Measurements from ENCODE around the gene RAB26. TPM values are rescaled to one million over a fixed set of nuclear protein-coding genes. Genes with fewer than 3 reads are reported as not detected.
"Not testable (repeated sequence)": the region's sequence is repeated elsewhere in the genome, so short reads cannot be mapped to it uniquely, and the experiment has no call there.

Gene RAB26, protein sequence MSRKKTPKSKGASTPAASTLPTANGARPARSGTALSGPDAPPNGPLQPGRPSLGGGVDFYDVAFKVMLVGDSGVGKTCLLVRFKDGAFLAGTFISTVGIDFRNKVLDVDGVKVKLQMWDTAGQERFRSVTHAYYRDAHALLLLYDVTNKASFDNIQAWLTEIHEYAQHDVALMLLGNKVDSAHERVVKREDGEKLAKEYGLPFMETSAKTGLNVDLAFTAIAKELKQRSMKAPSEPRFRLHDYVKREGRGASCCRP
- 2.1 TPM for polyA plus RNA-seq (ENCODE audit: insufficient read length)
- long read RNA-seq, donor 1, partial matches to known transcripts: 0 of 3 reads
- long read RNA-seq, donor 1, other reads (novel, unspliced or antisense): 0 of 3 reads
- long read RNA-seq, donor 2, partial matches to known transcripts: 0 of 1 reads
- long read RNA-seq, donor 2, other reads (novel, unspliced or antisense): 0 of 1 reads
- long read RNA-seq, donor 3, partial matches to known transcripts: 0 of 1 reads
- long read RNA-seq, donor 3, other reads (novel, unspliced or antisense): 0 of 1 reads
- long read RNA-seq, donor 4: 0 reads
- long read RNA-seq, donor 5, partial matches to known transcripts: 0 of 3 reads
- long read RNA-seq, donor 5, other reads (novel, unspliced or antisense): 0 of 3 reads
- long read RNA-seq, donor 6, partial matches to known transcripts: 12 of 256 reads
- long read RNA-seq, donor 6, other reads (novel, unspliced or antisense): 243 of 256 reads
- long read RNA-seq, donor 7, partial matches to known transcripts: 0 of 4 reads
- long read RNA-seq, donor 7, other reads (novel, unspliced or antisense): 0 of 4 reads
- long read RNA-seq, donor 8, partial matches to known transcripts: 0 of 1 reads
- long read RNA-seq, donor 8, other reads (novel, unspliced or antisense): 0 of 1 reads

DNA sequence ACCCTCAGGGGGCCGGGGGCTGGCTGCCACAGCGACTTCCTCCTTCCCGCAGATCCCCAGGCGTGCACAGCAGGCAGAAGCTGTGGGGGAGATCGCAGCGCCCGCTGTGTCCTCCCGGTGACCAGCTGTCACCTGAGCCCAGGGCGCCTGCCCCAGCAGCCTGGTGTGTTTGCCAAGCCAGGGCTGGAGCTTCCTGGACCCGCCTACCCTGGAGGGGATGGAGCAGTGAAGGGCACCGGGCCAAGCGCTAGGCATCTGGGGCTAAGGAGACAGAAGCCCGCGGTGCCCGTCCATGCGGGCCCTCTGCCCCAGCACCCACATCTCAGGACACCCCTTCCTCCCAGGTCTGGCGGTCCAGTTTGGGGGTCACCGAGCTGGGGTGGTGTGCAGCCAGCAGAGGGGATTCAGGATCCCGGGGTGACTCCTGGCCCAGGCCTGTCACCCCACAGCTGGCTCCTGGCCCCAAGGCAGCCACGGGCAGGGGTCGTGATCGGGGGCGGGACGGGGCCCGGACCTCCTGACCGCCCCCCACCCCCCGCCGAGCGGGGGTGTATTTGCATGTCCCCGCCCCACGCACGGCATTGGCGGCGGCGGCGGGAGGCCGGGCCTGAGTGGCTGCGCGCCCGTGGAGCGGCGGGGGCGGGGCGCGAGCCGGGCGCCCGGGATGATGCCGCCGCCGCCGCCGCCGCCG, at the start of gene RAB26:
RAB26 (plus strand) TSS at position 645 of the 691 bp plus-strand sequence. CDS start 159 bp downstream, outside the sequence.
- DNase-seq: peak; percentile 56

- DNase-seq: not testable (repeated sequence)
Measured at GRCh38 chr16:2101581-2101980, 46.8 kb upstream of the RAB26 start.

DNA sequence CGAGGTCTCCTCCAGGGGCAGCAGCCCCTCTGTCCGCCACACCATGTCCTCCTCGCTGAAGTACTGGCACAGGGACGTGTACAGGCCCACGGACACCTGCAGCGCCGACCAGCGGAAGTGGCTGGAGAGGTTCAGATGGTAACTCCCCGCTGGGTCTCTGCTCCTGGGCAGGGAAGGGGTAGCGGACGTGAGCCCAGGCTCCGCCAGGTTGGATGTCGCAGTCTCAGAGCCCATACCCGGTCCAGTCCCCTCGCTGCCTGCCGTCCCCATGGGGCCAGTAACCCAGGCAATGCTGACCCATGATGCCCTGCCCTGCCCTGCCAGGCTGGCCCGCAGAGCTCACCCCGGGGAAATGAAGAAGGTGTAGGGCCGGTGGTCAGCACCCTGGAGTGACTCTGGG, 46.0 kb upstream of the RAB26 start:
- no peak for DNase-seq

DNA sequence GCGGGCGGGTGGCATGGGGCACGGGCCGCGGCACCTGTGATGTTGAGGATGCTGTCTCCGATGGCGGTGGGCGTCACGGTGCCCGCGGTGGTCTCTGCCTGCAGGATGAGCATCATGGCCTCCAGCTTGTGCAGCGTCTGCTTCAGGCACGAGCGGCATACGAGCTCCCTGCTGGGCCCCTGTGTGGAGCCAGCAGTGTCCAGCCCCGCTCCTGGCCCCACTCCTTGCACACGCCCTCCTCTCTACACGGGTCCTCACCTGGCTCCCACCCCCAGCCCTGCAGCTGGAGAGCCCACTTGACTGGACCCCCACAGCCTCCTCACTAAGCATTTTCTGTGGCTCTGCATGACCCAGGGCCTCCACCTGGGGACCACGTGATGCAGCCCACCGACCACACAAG, 44.0 kb upstream of the RAB26 start:
- not testable (repeated sequence) for DNase-seq

GRCh38 chr16:2105291-2105690, 43.1 kb upstream of the RAB26 start:
- not testable (repeated sequence) for DNase-seq

- not testable (repeated sequence) for DNase-seq
Measured at GRCh38 chr16:2105769-2106168, 42.7 kb upstream of the RAB26 start.

GRCh38 chr16:2106211-2106610, 42.2 kb upstream of the RAB26 start:
- DNase-seq: not testable (repeated sequence)

- DNase-seq: not testable (repeated sequence)
Measured at GRCh38 chr16:2107121-2107790, 41.2 kb upstream of the RAB26 start.

DNA sequence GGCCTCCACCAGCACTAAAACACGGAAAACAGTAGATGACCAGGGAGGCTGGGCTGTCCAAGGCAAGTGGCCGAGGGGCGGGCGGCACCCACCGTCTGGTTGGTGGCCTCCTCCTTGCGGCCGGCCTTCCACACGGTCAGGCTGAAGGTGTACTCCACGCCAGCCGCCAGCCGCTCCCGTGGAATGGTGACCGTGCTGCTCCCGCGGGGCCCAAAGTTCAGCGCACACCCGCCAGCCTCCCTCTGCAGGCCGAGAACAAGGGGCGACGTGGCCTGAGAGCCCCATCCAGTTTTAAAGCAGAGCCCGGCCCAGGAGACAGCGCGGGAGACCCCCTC, 40.7 kb upstream of the RAB26 start:
- DNase-seq: not testable (repeated sequence)

- DNase-seq: not testable (repeated sequence)
Measured at GRCh38 chr16:2108446-2109270, 39.8 kb upstream of the RAB26 start.

GRCh38 chr16:2109271-2109580, 39.2 kb upstream of the RAB26 start:
- DNase-seq: not testable (repeated sequence)

- DNase-seq: not testable (repeated sequence)
Measured at GRCh38 chr16:2109872-2110271, 38.6 kb upstream of the RAB26 start.

- not testable (repeated sequence) for DNase-seq
Measured at GRCh38 chr16:2110332-2111008, 38.0 kb upstream of the RAB26 start.

- not testable (repeated sequence) for DNase-seq
Measured at GRCh38 chr16:2111009-2111353, 37.4 kb upstream of the RAB26 start.

GRCh38 chr16:2111412-2112335, 36.8 kb upstream of the RAB26 start:
- not testable (repeated sequence) for DNase-seq

DNA sequence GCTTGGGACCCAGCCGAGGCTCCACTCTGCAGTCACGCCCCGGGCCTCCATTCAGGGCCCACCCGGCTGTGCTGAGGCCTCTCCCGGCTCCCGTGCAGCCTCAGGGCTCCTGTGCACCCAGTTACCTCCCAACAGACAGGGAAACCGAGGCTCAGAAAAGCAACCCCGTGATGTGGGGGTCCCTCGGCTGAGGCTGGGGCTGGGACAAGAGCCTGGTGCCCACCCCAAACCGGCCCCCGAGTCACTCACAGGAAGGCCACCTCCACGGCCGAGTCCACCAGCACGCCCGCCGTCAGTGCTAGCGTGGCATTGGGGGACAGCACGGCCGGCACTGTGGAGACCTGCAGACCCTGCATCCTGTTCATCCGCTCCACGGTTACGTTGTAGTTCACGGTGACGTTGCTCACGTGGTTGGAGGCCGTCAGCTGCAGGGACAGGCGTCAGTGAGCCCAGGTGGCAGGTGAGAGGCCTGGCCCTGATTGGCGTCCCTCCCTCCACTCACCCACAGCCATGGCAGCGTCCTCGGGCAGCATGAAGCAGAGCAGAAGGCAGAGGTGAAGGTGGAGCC, 35.8 kb upstream of the RAB26 start:
- DNase-seq: not testable (repeated sequence)

DNA sequence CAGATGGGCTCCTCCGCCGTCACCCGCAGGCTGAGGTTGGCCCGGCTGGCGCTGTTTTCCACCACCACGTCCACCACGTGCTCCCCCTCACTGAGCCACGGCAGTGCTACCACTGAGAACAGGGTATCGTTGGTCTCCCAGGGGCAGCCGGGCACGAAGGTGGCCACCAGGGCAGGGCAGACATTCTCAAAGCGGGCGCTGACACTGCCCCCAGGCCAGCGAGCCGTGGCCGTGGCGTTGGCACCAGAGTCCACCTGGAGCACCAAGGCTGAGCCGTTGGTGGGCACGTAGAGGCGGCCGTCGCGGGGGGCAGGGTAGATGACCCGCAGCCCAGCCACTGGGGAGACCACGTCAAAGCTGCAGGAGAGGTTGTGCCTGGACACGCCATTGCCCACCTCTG, 34.2 kb upstream of the RAB26 start:
- not testable (repeated sequence) for DNase-seq

DNA sequence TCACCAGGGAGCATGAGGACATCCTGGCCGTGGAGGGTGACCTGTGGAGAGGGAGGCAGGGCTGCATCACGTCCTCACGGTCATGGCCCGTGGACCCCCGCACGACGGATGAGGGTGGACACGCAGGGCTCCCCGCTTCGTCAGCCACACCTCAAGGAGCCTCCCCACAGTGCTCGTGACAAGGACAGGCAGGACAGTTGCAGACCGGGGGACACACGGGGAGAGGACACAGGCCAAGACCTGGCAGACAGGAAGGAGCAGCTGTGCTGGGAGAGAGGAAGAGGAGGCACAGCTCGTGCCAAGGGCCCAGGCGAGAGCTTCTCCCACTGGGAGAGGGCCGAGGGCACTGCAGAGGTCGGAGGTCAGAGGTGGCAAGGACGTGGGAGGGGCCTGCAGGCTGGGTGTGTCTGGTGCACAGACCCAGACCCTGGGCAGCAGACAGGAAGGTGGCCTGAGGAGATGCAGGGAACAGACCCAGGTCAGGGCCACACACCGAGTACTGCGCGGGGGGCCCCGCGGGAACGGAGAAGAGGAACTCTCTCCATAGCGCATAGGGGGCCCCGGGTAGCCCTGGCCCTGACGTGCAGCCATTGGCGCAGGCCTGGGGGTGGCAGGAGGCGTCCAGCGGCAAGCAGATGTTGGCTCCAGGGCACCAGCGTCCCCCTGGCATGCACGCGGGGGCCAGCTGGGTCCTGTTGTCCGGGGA, 33.4 kb upstream of the RAB26 start:
- not testable (repeated sequence) for DNase-seq
